Endothelial cell of umbilical vein (primary cell): ENCODE measurements around the gene CMTM4. TPM values are rescaled to one million over a fixed set of nuclear protein-coding genes. Genes with fewer than 3 reads are reported as not detected.

Source experiments
- BruUV-seq: library from RNA; stranded (reverse); fragments of 400-500 nt; replicated peaks from 2 replicates; lab custom pipeline; 2021; lab: Mats Ljungman, UMichigan
- CTCF ChIA-PET: fragments of 300-600, 350-600 bp; sonication (Branson Sonifier 250); formaldehyde crosslinking; loops from one replicate; lab custom pipeline; 2021; ENCODE audit warnings: antibody characterized with exemption, inconsistent platforms; lab: Charles Lee
- POLR2A ChIA-PET: fragments of 300-600, 350-600 bp; sonication (Branson Sonifier 250); formaldehyde crosslinking; loops from one replicate; lab custom pipeline; 2021; ENCODE audit warnings: antibody characterized with exemption, inconsistent platforms; lab: Charles Lee
- DNase-seq: peaks from one replicate; pipeline ENCODE4 v3.0.0-alpha.2; 2011; ENCODE audit warnings: low read depth, low spot score
- FAIRE-seq: peaks from 2 replicates; lab custom pipeline; 2011; peaks lifted over from hg19 to GRCh38; lab: Jason Lieb, UNC
- H2AFZ ChIP-seq: 2 replicates; pipeline ENCODE4 v1.6.0; 2012; ENCODE audit warnings: low read depth, low read length, control low read depth, inconsistent platforms
- H3K27ac ChIP-seq: 2 replicates; pipeline ENCODE4 v1.5.1; 2011; ENCODE audit warnings: low read depth, mild to moderate bottlenecking, control low read depth, low read length, moderate library complexity; ENCODE audit not compliant: insufficient read depth
- H3K27me3 ChIP-seq, 2 experiments: 2 replicates each; pipeline versions ENCODE4 v1.6.0 to v1.6.1; 2011; ENCODE audit warnings: low read length in 2 of 2, mixed read lengths in 1 of 2; ENCODE audit not compliant: control insufficient read depth in 2 of 2, insufficient read depth in 2 of 2
- H3K36me3 ChIP-seq, 2 experiments: 2 replicates in 1 of 2; 3 replicates in 1 of 2; pipeline ENCODE4 v1.5.1; 2011; ENCODE audit warnings: low read length in 2 of 2, mild to moderate bottlenecking in 1 of 2, moderate library complexity in 1 of 2; ENCODE audit not compliant: control insufficient read depth in 2 of 2, insufficient read depth in 2 of 2; ENCODE audit errors: extremely low read depth in 1 of 2
- H3K4me1 ChIP-seq: 3 replicates; pipeline ENCODE4 v1.5.1; 2011; ENCODE audit warnings: mild to moderate bottlenecking, low read length; ENCODE audit not compliant: control insufficient read depth, insufficient read depth; ENCODE audit errors: extremely low read depth
- H3K4me2 ChIP-seq: 2 replicates; pipeline ENCODE4 v1.6.1; 2011; ENCODE audit warnings: low read length, control low read depth, mixed read lengths; ENCODE audit not compliant: insufficient read depth
- H3K4me3 ChIP-seq, 3 experiments: fragments of 200-600 bp in 1 of 3; sonication (generic), shearing (Covaris generic) in 1 of 3; replicated peaks in 1 of 3; 2 replicates each; pipeline ENCODE4 v1.5.1; 2011 to 2016; ENCODE audit warnings: control low read depth in 3 of 3, low read length in 3 of 3, mild to moderate bottlenecking in 2 of 3, inconsistent platforms in 1 of 3, low read depth in 1 of 3, moderate library complexity in 1 of 3; ENCODE audit not compliant: insufficient read depth in 1 of 3
- H3K79me2 ChIP-seq: 2 replicates; pipeline ENCODE4 v1.6.0; 2012; ENCODE audit warnings: low read length, inconsistent platforms; ENCODE audit not compliant: control insufficient read depth, insufficient read depth
- H3K9ac ChIP-seq: replicated peaks from 2 replicates; pipeline ENCODE3; 2011; ENCODE audit warnings: low read length, control low read depth; ENCODE audit not compliant: insufficient read depth; ENCODE audit errors: extremely low read depth
- H3K9me1 ChIP-seq: replicated peaks from 3 replicates; pipeline ENCODE4 v1.6.0; 2011; ENCODE audit warnings: mild to moderate bottlenecking, low read length; ENCODE audit not compliant: control insufficient read depth, insufficient read depth; ENCODE audit errors: extremely low read depth
- H3K9me3 ChIP-seq: replicated peaks from 2 replicates; pipeline ENCODE4 v1.5.1; 2012; ENCODE audit warnings: low read length, inconsistent platforms; ENCODE audit not compliant: control insufficient read depth, insufficient read depth
- H4K20me1 ChIP-seq: replicated peaks from 2 replicates; pipeline ENCODE3; 2011; ENCODE audit warnings: mild to moderate bottlenecking, low read length; ENCODE audit not compliant: control insufficient read depth, insufficient read depth; ENCODE audit errors: extremely low read depth
- EZH2 ChIP-seq: IDR thresholded peaks from 2 replicates; pipeline ENCODE4 v1.6.1; 2012; ENCODE audit warnings: borderline replicate concordance, low read depth, mild to moderate bottlenecking, moderate library complexity, low read length, inconsistent platforms; ENCODE audit not compliant: severe bottlenecking
- FOS ChIP-seq: IDR thresholded peaks from 2 replicates; pipeline ENCODE4 v1.6.1; 2011; ENCODE audit warnings: mild to moderate bottlenecking, low read length, moderate library complexity, borderline replicate concordance; ENCODE audit not compliant: insufficient read depth
- GATA2 ChIP-seq: IDR thresholded peaks from 2 replicates; pipeline ENCODE4 v1.7.0; 2011; ENCODE audit warnings: low read depth, mild to moderate bottlenecking, moderate library complexity, mixed read lengths, low read length; ENCODE audit not compliant: insufficient read length, insufficient read depth
- JUN ChIP-seq: IDR thresholded peaks from 2 replicates; pipeline ENCODE4 v1.6.1; 2011; ENCODE audit warnings: borderline replicate concordance, low read depth; ENCODE audit not compliant: insufficient read length, insufficient read depth
- MYC ChIP-seq: IDR thresholded peaks from one replicate; pipeline ENCODE4 v1.6.1; 2011; ENCODE audit warnings: mild to moderate bottlenecking, low read depth, low read length
- POLR2A ChIP-seq: IDR thresholded peaks from 2 replicates; pipeline ENCODE4 v1.6.1; 2012; ENCODE audit warnings: low read depth, mild to moderate bottlenecking, control low read depth, low read length
- POLR2AphosphoS5 ChIP-seq: IDR thresholded peaks from 2 replicates; pipeline ENCODE4 v1.6.1; 2012; ENCODE audit warnings: low read depth, mild to moderate bottlenecking, control low read depth, low read length, moderate library complexity; ENCODE audit not compliant: insufficient read depth
- dilution Hi-C: fragments of 300-500 bp; cut with MboI; formaldehyde crosslinking; loops from one replicate; pipeline ENCODE4 v1.15.0; 2019; ENCODE audit warnings: low sequenced_read_pairs; ENCODE audit not compliant: extremely low pct_ligation_motif_present
- intact Hi-C: fragments of 100-400 bp; cut with micrococcal nuclease; formaldehyde crosslinking; loops from one replicate; pipeline ENCODE4 v1.10.0; 2022
- polyA plus RNA-seq, 4 experiments: library from polyadenylated mRNA; depleted of rRNA in 3 of 4; stranded (reverse) in 3 of 4; unstranded in 1 of 4; fragments of >200 nt; gene quantifications; 2 replicates each; pipeline versions ENCODE4 v1.2.1 to v1.2.3, GENCODE V29; 2011 to 2012; ENCODE audit warnings: missing spikeins in 1 of 4
- total RNA-seq: library from RNA; stranded (reverse); gene quantifications from 2 replicates; pipeline ENCODE4 v1.2.3, GENCODE V29; 2021
- TF ChIP-seq, protein P1 (sequence below): IDR thresholded peaks from 2 replicates; pipeline ENCODE4 v1.6.1; 2011; ENCODE audit not compliant: insufficient read depth, insufficient read length
- TF ChIP-seq, protein P2 (sequence below), 2 donors: IDR thresholded peaks; 1 replicate in 1 of 2; 2 replicates in 1 of 2; pipeline ENCODE4 v1.5.1; 2011; ENCODE audit warnings: low read length in 2 of 2, mild to moderate bottlenecking in 2 of 2, moderate library complexity in 2 of 2, control low read depth in 1 of 2, inconsistent platforms in 1 of 2, low read depth in 1 of 2; ENCODE audit not compliant: insufficient read depth in 1 of 2; ENCODE audit errors: extremely low read depth in 1 of 2

Gene CMTM4
- total and polyA plus RNA-seq, 2 donors (not counting 3 experiments of a cell fraction or from before 2014, with no cell fraction given): 9.0 to 10.7 TPM

DNA sequence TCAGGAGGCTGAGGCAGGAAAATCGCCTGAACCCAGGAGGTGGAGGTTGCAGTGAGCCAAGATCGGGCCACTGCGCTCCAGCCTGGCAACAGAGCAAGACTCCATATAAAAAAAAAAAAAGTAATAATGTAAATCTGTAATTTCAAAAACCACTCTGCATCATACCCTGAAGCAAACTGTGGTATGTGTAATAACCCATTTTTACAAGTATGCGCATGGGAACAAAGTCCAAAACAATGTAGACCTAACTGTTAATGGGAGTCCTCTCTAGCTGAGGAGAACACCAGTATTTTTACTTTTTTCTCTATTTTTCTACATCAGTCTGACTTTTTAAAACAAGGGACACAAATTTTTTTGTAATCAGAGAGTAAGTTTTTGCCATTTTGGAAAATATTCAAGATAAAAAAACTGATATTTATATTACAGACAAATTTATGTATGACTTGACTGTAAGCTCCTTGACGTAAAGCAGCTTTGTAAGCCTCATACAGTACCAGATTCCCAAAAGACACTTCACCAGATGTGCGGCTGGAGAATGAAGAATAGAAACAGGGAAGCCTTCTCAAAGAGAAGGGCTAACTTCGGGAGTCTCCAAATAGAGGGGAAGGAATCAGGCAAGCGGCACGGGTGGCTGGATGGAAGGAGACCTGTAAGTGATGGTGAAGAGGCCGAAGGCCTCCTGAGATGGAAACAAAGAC lies 25.7 kb downstream of the CMTM4 start:
- Histone ChIP-seq H3K9me3 (no peaks in the 10 kb centered on the region), H3K4me3 (no peak overlapping the region), H3K9ac (no peak overlapping the region), H3K27ac (no peak overlapping the region), H3K79me2 (no peaks in the 10 kb centered on the region), H3K9me1 (no peaks in the 10 kb centered on the region), H2AFZ (no peak overlapping the region), H3K27me3 (no peaks in the 10 kb centered on the region), H3K4me2 (no peak overlapping the region), H3K36me3 (no peaks in the 10 kb centered on the region), H4K20me1 (no peaks in the 10 kb centered on the region), H3K4me1 (no peaks in the 10 kb centered on the region)
- POLR2A ChIA-PET: no interaction called here
- no peak for FAIRE-seq
- CTCF ChIA-PET: no interaction called here
- no peak for DNase-seq
- dilution Hi-C loops: no loop called here
- BruUV-seq: no TSS peak
- no peak for TF ChIP-seq FOS
- no peak for TF ChIP-seq POLR2A
- TF ChIP-seq, protein P1, sequence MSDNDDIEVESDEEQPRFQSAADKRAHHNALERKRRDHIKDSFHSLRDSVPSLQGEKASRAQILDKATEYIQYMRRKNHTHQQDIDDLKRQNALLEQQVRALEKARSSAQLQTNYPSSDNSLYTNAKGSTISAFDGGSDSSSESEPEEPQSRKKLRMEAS: no peak
- no peak for TF ChIP-seq MYC
- TF ChIP-seq JUN: no peak
- TF ChIP-seq EZH2: no peak
- intact Hi-C loops: no loop called here

DNA sequence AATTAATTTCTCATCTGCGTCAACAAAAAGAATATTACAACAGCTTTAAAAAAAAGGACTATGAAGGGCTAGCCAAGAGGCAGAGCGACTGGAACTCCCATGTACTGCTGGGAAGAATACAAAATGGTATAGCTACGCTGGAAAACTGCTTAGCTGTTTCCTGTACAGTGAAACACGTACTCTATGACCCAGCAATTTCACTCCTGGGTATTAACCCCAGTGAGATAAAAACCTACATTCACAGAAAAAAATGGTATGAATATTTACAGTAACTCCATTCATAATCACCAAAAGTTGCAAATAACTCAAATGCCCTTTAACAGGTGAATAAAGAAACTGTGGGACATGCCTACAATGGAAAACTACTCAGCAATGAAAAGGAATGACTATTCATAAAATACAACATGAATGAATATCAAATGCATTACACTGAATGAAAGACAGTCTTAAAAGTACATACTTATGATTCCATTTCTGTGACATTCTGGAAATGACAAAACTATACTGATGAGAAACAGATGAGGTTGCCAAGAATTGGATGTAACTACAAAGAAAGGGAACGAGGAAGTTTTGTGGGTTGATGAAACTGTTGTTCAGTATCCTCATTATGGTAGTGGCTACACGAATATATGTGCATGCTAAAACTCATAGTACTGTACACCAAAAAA lies 27.6 kb downstream of the CMTM4 start:
- POLR2A ChIA-PET: no interaction called here
- H3K4me2 ChIP-seq: no peak overlapping the region
- no peaks in the 10 kb centered on the region for H3K27me3 ChIP-seq
- CTCF ChIA-PET: interaction anchor here (0.7 to 0.9 kb wide), 3 partner anchors 8 to 60 kb away, joined by 3 to 4 read pairs (median 3); no protein-coding TSS in a partner anchor
- no TSS peak for BruUV-seq
- dilution Hi-C loops: no loop called here
- H3K9me1 ChIP-seq: no peaks in the 10 kb centered on the region
- no peak overlapping the region for H3K27ac ChIP-seq
- H3K4me3 ChIP-seq: no peak overlapping the region
- intact Hi-C loops: no loop called here
- H3K4me1 ChIP-seq: no peaks in the 10 kb centered on the region
- no peak overlapping the region for H2AFZ ChIP-seq
- H3K9ac ChIP-seq: no peak overlapping the region
- TF ChIP-seq, protein P1: no peak
- no peak for TF ChIP-seq MYC
- TF ChIP-seq, protein P2, sequence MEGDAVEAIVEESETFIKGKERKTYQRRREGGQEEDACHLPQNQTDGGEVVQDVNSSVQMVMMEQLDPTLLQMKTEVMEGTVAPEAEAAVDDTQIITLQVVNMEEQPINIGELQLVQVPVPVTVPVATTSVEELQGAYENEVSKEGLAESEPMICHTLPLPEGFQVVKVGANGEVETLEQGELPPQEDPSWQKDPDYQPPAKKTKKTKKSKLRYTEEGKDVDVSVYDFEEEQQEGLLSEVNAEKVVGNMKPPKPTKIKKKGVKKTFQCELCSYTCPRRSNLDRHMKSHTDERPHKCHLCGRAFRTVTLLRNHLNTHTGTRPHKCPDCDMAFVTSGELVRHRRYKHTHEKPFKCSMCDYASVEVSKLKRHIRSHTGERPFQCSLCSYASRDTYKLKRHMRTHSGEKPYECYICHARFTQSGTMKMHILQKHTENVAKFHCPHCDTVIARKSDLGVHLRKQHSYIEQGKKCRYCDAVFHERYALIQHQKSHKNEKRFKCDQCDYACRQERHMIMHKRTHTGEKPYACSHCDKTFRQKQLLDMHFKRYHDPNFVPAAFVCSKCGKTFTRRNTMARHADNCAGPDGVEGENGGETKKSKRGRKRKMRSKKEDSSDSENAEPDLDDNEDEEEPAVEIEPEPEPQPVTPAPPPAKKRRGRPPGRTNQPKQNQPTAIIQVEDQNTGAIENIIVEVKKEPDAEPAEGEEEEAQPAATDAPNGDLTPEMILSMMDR (IDR thresholded peaks at IDR 0.05; ENCODE audit: extremely low read depth in 1 of 2, insufficient read depth in 1 of 2, low read depth in 1 of 2, low read length in 2 of 2): no peak
- no peak for TF ChIP-seq JUN
- no peak for TF ChIP-seq POLR2AphosphoS5
- no peak for TF ChIP-seq EZH2
- TF ChIP-seq FOS: no peak
- TF ChIP-seq POLR2A: no peak
- TF ChIP-seq GATA2: no peak
- no peak for DNase-seq
- no peaks in the 10 kb centered on the region for H4K20me1 ChIP-seq
- H3K9me3 ChIP-seq: no peaks in the 10 kb centered on the region
- no peaks in the 10 kb centered on the region for H3K79me2 ChIP-seq
- no peaks in the 10 kb centered on the region for H3K36me3 ChIP-seq
- FAIRE-seq: no peak
